Measurements from ENCODE around the gene CLCN6. TPM values are rescaled to one million over a fixed set of nuclear protein-coding genes. Genes with fewer than 3 reads are reported as not detected.

Gene CLCN6
- total and polyA plus RNA-seq, 2 donors from 2014 or later: 7.1 to 26.0 TPM

GRCh38 chr1:11777658-11778322, 28.2 kb upstream of the CLCN6 start:
- Histone ChIP-seq H3K4me1 (ENCODE audit: control insufficient read depth in 2 of 3, insufficient read depth in 2 of 3, low read depth in 1 of 3, low read length in 3 of 3) (peaks cover 0 to 2% (median 0%) of the 10 kb centered on the region in 3 donors), H3K36me3 (ENCODE audit: control insufficient read depth in 2 of 3, insufficient read depth in 3 of 3, low read length in 3 of 3) (no peaks in the 10 kb centered on the region), H3K27me3 (ENCODE audit: control insufficient read depth, insufficient read depth, low read length) (no peaks in the 10 kb centered on the region), H3K4me3 (ENCODE audit: low read length in 3 of 3) (no peak overlapping the region), H3K9ac (ENCODE audit: low read length in 3 of 3) (no peak overlapping the region), H3K9me3 (ENCODE audit: control insufficient read depth in 2 of 3, insufficient read depth in 1 of 3, low read length in 3 of 3) (no peaks in the 10 kb centered on the region), H3K27ac (ENCODE audit: low read depth in 2 of 2, low read length in 2 of 2) (no peak overlapping the region)
- intact Hi-C loops (cut with DNase I): no loop called here
- DNase-seq (no peak), FAIRE-seq (no peak)
- no peak for TF ChIP-seq CTCF (IDR thresholded peaks at IDR 0.05; ENCODE audit: borderline replicate concordance, extremely low read depth, insufficient read depth)

DNA sequence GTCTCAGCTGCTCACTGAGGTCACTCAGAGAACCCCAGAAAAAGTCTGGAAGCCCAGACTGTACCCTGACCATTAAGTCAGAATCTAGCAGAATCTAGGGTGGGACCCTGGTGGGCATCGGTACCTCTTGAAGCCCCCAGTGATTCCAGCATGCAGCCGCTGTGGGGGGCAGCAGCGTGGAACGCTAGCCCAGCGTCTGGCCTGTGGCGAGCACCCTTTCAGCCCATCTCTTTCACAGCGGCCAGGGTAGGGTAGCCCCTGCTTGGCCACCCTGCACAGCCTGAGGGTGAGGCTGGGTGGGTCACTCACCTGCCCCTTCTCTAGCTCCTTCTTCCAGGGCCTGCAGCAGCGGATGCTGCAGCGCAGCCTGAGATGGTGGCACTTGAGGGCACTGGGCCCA, 27.7 kb upstream of the CLCN6 start:
- no peak for DNase-seq
- intact Hi-C loops (cut with DNase I): no loop called here
- H3K4me1 ChIP-seq (ENCODE audit: control insufficient read depth in 2 of 3, insufficient read depth in 2 of 3, low read depth in 1 of 3, low read length in 3 of 3): peaks cover 0 to 2% (median 0%) of the 10 kb centered on the region in 3 donors
- no peak for FAIRE-seq
- H3K27ac ChIP-seq (ENCODE audit: low read depth in 2 of 2, low read length in 2 of 2): no peak overlapping the region
- TF ChIP-seq CTCF (IDR thresholded peaks at IDR 0.05; ENCODE audit: borderline replicate concordance, extremely low read depth, insufficient read depth): no peak
- no peak overlapping the region for H3K9ac ChIP-seq (ENCODE audit: low read length in 3 of 3)
- no peak overlapping the region for H3K4me3 ChIP-seq (ENCODE audit: low read length in 3 of 3)
- no peaks in the 10 kb centered on the region for H3K27me3 ChIP-seq (ENCODE audit: control insufficient read depth, insufficient read depth, low read length)
- H3K9me3 ChIP-seq (ENCODE audit: control insufficient read depth in 2 of 3, insufficient read depth in 1 of 3, low read length in 3 of 3): no peaks in the 10 kb centered on the region
- H3K36me3 ChIP-seq (ENCODE audit: control insufficient read depth in 2 of 3, insufficient read depth in 3 of 3, low read length in 3 of 3): no peaks in the 10 kb centered on the region

DNA sequence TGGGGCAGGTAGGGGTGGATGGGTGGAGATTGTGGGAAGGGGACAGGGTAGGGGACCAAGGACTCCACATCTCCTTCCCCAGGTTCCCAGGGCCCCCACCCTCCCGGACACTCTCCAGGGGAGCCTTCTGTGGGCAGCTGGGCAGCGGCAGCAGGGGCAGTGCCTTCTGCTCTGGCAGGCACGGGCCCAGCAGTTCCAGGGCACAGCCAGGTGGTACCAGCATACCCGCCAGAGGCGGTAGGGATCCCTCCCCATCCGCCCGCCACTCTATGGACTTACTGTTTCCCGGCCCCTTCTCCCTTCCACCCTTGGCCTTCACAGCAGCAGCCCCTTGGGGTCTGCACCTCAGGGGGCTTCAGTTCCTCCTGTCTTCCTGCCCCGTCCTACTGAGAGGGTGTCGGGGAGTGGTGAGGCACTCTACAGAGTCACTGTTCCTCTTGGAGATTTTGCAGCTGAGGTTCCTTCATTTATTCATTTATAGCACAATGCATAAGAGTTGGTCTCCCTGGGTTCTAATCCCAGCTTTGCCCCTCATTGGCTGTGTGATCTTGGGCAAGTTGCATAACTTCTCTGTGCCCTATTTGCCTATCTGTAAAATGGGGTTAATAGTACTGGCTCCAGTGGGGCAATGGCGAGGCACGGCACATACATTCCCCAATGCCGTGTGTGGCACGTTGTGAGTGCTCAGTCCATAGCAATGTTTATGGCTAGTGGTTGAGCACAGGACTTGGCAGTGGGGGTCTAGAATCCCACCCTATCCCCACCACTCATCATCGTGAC, 27.0 kb upstream of the CLCN6 start:
- FAIRE-seq (no peak), DNase-seq (no peak)
- Histone ChIP-seq H3K27ac (ENCODE audit: low read depth in 2 of 2, low read length in 2 of 2) (no peak overlapping the region), H3K9me3 (ENCODE audit: control insufficient read depth in 2 of 3, insufficient read depth in 1 of 3, low read length in 3 of 3) (no peaks in the 10 kb centered on the region), H3K4me1 (ENCODE audit: control insufficient read depth in 2 of 3, insufficient read depth in 2 of 3, low read depth in 1 of 3, low read length in 3 of 3) (peaks cover 0 to 2% (median 0%) of the 10 kb centered on the region in 3 donors), H3K9ac (ENCODE audit: low read length in 3 of 3) (no peak overlapping the region), H3K36me3 (ENCODE audit: control insufficient read depth in 2 of 3, insufficient read depth in 3 of 3, low read length in 3 of 3) (no peaks in the 10 kb centered on the region), H3K27me3 (ENCODE audit: control insufficient read depth, insufficient read depth, low read length) (no peaks in the 10 kb centered on the region), H3K4me3 (ENCODE audit: low read length in 3 of 3) (no peak overlapping the region)
- intact Hi-C loops (cut with DNase I): no loop called here
- no peak for TF ChIP-seq CTCF (IDR thresholded peaks at IDR 0.05; ENCODE audit: borderline replicate concordance, extremely low read depth, insufficient read depth)
